ENCODE results near the gene SYNPO. TPM values are rescaled to one million over a fixed set of nuclear protein-coding genes. Genes with fewer than 3 reads are reported as not detected.

The SYNPO gene
- polyA plus RNA-seq, 2 of the 4 experiments (the other 2 are of a cell fraction): 13.7 to 33.9 TPM

GRCh38 chr5:150676578-150676977 lies 36.1 kb downstream of the SYNPO start:
- no peak for ATAC-seq
- no peak for DNase-seq (ENCODE audit: low read depth in 1 of 2, low spot score in 1 of 2)
- no peak for FAIRE-seq
- no peak overlapping the region for H3K4me3 ChIP-seq
- no peak overlapping the region for H3K27ac ChIP-seq
- no peaks in the 10 kb centered on the region for H3K9me3 ChIP-seq
- POLR2A ChIA-PET: no interaction called here
- H3K4me2 ChIP-seq: no peak overlapping the region
- 0 out of 3 replicates have a peak, but pooled peaks cover 5% of the 10 kb centered on the region for H3K4me1 ChIP-seq
- TF ChIP-seq CEBPB (IDR thresholded peaks at IDR 0.05) (no peak), E2F6 (IDR thresholded peaks at IDR 0.05; ENCODE audit: borderline replicate concordance, low read depth) (no peak), ESRRA (IDR thresholded peaks at IDR 0.05; ENCODE audit: borderline replicate concordance, low read length) (no peak), EP300 (IDR thresholded peaks at IDR 0.05) (no peak), RFX5 (IDR thresholded peaks at IDR 0.05) (no peak)
- WGBS (ENCODE audit: missing lambda C conversion rate): 76% methylated on average over 9 of the region's 9 CpGs
- CTCF ChIA-PET: no interaction called here

- ATAC-seq (peak in 1 of 2 experiments; percentile 33; a peak in 1 of 6 replicates), DNase-seq (ENCODE audit: low read depth in 1 of 2, low spot score in 1 of 2) (no peak), FAIRE-seq (no peak)
- POLR2A ChIA-PET: no interaction called here
- CTCF ChIA-PET: interaction anchor here (1.8 to 5.3 kb wide), 3 partner anchors 10 to 128 kb away, joined by 5 to 27 read pairs (median 11); partner anchors contain the start of gene RBM22
- 88% methylated on average over 1 of the region's 1 CpG for WGBS (ENCODE audit: missing lambda C conversion rate)
- Histone ChIP-seq H3K4me2 (no peak overlapping the region), H3K9me3 (no peaks in the 10 kb centered on the region), H3K4me1 (no peaks in the 10 kb centered on the region), H3K27ac (no peak overlapping the region), H3K4me3 (no peak overlapping the region)
- TF ChIP-seq CTCF (IDR thresholded peaks at IDR 0.05) (no peak), RARB (CRISPR knock-in tag; IDR thresholded peaks at IDR 0.05) (no peak), FOXS1 (CRISPR knock-in tag; IDR thresholded peaks at IDR 0.05) (no peak), HEYL (CRISPR knock-in tag; IDR thresholded peaks at IDR 0.05) (no peak), ESRRA (IDR thresholded peaks at IDR 0.05; ENCODE audit: borderline replicate concordance, low read length) (no peak), HDAC2 (IDR thresholded peaks at IDR 0.05) (no peak), CHD2 (IDR thresholded peaks at IDR 0.05; ENCODE audit: low read length, partially characterized antibody) (no peak), MAZ (IDR thresholded peaks at IDR 0.05; ENCODE audit: borderline replicate concordance, low read depth, low read length) (no peak), RCOR1 (IDR thresholded peaks at IDR 0.05; ENCODE audit: low read depth, low read length) (no peak), NR3C1 (IDR thresholded peaks at IDR 0.05) (no peak), CEBPB (IDR thresholded peaks at IDR 0.05) (no peak), ZNF302 (CRISPR knock-in tag; IDR thresholded peaks at IDR 0.05) (no peak), ELK1 (IDR thresholded peaks at IDR 0.05; ENCODE audit: low read depth, low read length) (no peak), EP300 (IDR thresholded peaks at IDR 0.05) (no peak), E2F6 (IDR thresholded peaks at IDR 0.05; ENCODE audit: borderline replicate concordance, low read depth) (no peak), POLR2A (IDR thresholded peaks at IDR 0.05; ENCODE audit: low read length) (no peak), HMGXB4 (CRISPR knock-in tag; IDR thresholded peaks at IDR 0.05; ENCODE audit: borderline replicate concordance) (no peak)
Observed at GRCh38 chr5:150689120-150689519, 48.7 kb downstream of the SYNPO start.
